ENCODE data around the gene GIT2.
"Not testable (repeated sequence)": the region's sequence is repeated elsewhere in the genome, so short reads cannot be mapped to it uniquely, and the experiment has no call there.

GIT2 gene

GRCh38 chr12:110010853-110011723, 14.9 kb upstream of the GIT2 start:
- no peaks in the 10 kb centered on the region for H3K27me3 ChIP-seq (ENCODE audit: insufficient read depth, low read length, poor library complexity)
- no peak overlapping the region for H4K8ac ChIP-seq (ENCODE audit: low read depth, low read length)
- H2BK5ac ChIP-seq (ENCODE audit: low read length): no peak overlapping the region
- H3K23ac ChIP-seq (ENCODE audit: low read length): no peak overlapping the region
- no CpG with 5 or more reads among the region's 13 CpGs for WGBS (ENCODE audit: extremely low coverage, insufficient coverage, low lambda C conversion rate)
- peaks cover 2% of the 10 kb centered on the region for H3K79me1 ChIP-seq (ENCODE audit: low read length)
- no peak overlapping the region for H4K5ac ChIP-seq (ENCODE audit: low read length)
- no peak overlapping the region for H3K18ac ChIP-seq (ENCODE audit: low read length)
- no peak overlapping the region for H3K4me3 ChIP-seq (ENCODE audit: low read length)
- no peak overlapping the region for H3K9ac ChIP-seq (ENCODE audit: low read length)
- no peaks in the 10 kb centered on the region for H3K36me3 ChIP-seq (ENCODE audit: control insufficient read depth, insufficient read depth, low read length)
- H2BK15ac ChIP-seq (replicated peaks; ENCODE audit: low read depth): no peak overlapping the region
- DNase-seq: no peak
- H2AK5ac ChIP-seq (ENCODE audit: low read length): no peak overlapping the region
- H3K56ac ChIP-seq (ENCODE audit: low read length): no peak overlapping the region
- no peak overlapping the region for H3K4me2 ChIP-seq (ENCODE audit: low read length)
- H3K4ac ChIP-seq (ENCODE audit: low read depth, low read length): no peak overlapping the region
- H3K79me2 ChIP-seq (ENCODE audit: control insufficient read depth, insufficient read depth, low read length): no peaks in the 10 kb centered on the region
- no peak overlapping the region for H2BK120ac ChIP-seq (ENCODE audit: low read depth, low read length)
- H3K4me1 ChIP-seq (ENCODE audit: control insufficient read depth, low read depth, low read length): no peaks in the 10 kb centered on the region
- no peak overlapping the region for H3K27ac ChIP-seq (ENCODE audit: low read depth, low read length)

DNA sequence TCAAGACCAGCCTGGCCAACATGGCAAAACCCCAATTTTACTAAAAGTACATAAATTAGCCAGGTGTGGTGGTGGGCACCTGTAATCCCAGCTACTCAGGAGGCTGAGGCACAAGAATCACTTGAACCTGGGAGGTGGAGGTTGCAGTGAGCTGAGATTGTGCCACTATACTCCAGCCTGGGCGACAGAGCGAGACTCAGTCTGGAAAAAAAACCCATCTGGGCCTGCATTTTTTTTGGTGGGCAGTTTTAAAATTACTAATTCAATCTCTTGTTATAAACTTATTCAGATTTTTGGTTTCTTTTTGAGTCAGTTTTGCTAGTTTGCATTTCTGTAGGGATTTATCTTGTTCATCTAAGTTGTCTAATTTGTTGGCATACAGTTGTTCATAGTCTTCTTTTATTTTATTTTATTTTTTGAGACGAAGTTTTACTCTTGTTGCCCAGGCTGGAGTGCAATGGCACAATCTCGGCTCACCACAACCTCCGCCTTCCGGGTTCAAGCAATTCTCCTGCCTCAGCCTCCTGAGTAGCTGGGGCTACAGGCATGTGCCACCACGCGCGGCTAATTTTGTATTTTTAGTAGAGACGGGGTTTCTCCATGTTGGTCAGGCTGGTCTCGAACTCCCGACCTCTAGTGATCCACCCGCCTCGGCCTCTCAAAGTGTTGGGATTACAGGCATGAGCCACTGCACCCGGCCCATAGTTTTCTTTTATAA, 12.7 kb upstream of the GIT2 start:
- H2AK5ac ChIP-seq (ENCODE audit: low read length); H3K27ac ChIP-seq (ENCODE audit: low read depth, low read length); H3K4me2 ChIP-seq (ENCODE audit: low read length); DNase-seq; H2BK5ac ChIP-seq (ENCODE audit: low read length); H3K18ac ChIP-seq (ENCODE audit: low read length); H3K36me3 ChIP-seq (ENCODE audit: control insufficient read depth, insufficient read depth, low read length); H3K4me3 ChIP-seq (ENCODE audit: low read length); H2BK120ac ChIP-seq (ENCODE audit: low read depth, low read length); H4K8ac ChIP-seq (ENCODE audit: low read depth, low read length); H2BK15ac ChIP-seq (replicated peaks; ENCODE audit: low read depth); H3K56ac ChIP-seq (ENCODE audit: low read length); H3K4me1 ChIP-seq (ENCODE audit: control insufficient read depth, low read depth, low read length); H3K27me3 ChIP-seq (ENCODE audit: insufficient read depth, low read length, poor library complexity); H3K23ac ChIP-seq (ENCODE audit: low read length); H3K79me2 ChIP-seq (ENCODE audit: control insufficient read depth, insufficient read depth, low read length); H3K9ac ChIP-seq (ENCODE audit: low read length); H3K4ac ChIP-seq (ENCODE audit: low read depth, low read length); H3K79me1 ChIP-seq (ENCODE audit: low read length); H4K5ac ChIP-seq (ENCODE audit: low read length): not testable (repeated sequence)
- WGBS (ENCODE audit: extremely low coverage, insufficient coverage, low lambda C conversion rate): no CpG with 5 or more reads among the region's 15 CpGs

- H3K36me3 ChIP-seq (ENCODE audit: control insufficient read depth, insufficient read depth, low read length): no peaks in the 10 kb centered on the region
- no peaks in the 10 kb centered on the region for H3K79me2 ChIP-seq (ENCODE audit: control insufficient read depth, insufficient read depth, low read length)
- H4K5ac ChIP-seq (ENCODE audit: low read length): no peak overlapping the region
- DNase-seq: no peak
- H3K4ac ChIP-seq (ENCODE audit: low read depth, low read length): no peak overlapping the region
- H3K27ac ChIP-seq (ENCODE audit: low read depth, low read length): no peak overlapping the region
- H2AK5ac ChIP-seq (ENCODE audit: low read length): no peak overlapping the region
- no peak overlapping the region for H2BK15ac ChIP-seq (replicated peaks; ENCODE audit: low read depth)
- H3K79me1 ChIP-seq (ENCODE audit: low read length): peaks cover 2% of the 10 kb centered on the region
- no peak overlapping the region for H3K23ac ChIP-seq (ENCODE audit: low read length)
- no peak overlapping the region for H3K4me2 ChIP-seq (ENCODE audit: low read length)
- no peaks in the 10 kb centered on the region for H3K4me1 ChIP-seq (ENCODE audit: control insufficient read depth, low read depth, low read length)
- H3K9ac ChIP-seq (ENCODE audit: low read length): no peak overlapping the region
- H4K8ac ChIP-seq (ENCODE audit: low read depth, low read length): no peak overlapping the region
- H2BK5ac ChIP-seq (ENCODE audit: low read length): no peak overlapping the region
- H3K4me3 ChIP-seq (ENCODE audit: low read length): no peak overlapping the region
- H3K56ac ChIP-seq (ENCODE audit: low read length): no peak overlapping the region
- H2BK120ac ChIP-seq (ENCODE audit: low read depth, low read length): no peak overlapping the region
- H3K18ac ChIP-seq (ENCODE audit: low read length): no peak overlapping the region
- no peaks in the 10 kb centered on the region for H3K27me3 ChIP-seq (ENCODE audit: insufficient read depth, low read length, poor library complexity)
These were observed 11.7 kb upstream of the GIT2 start for GRCh38 chr12:110007881-110008280.

- Histone ChIP-seq H3K23ac (ENCODE audit: low read length) (no peak overlapping the region), H4K8ac (ENCODE audit: low read depth, low read length) (no peak overlapping the region), H4K5ac (ENCODE audit: low read length) (no peak overlapping the region), H3K36me3 (ENCODE audit: control insufficient read depth, insufficient read depth, low read length) (no peaks in the 10 kb centered on the region), H3K56ac (ENCODE audit: low read length) (no peak overlapping the region), H2BK120ac (ENCODE audit: low read depth, low read length) (no peak overlapping the region), H2AK5ac (ENCODE audit: low read length) (no peak overlapping the region), H3K27me3 (ENCODE audit: insufficient read depth, low read length, poor library complexity) (no peaks in the 10 kb centered on the region), H3K4me3 (ENCODE audit: low read length) (no peak overlapping the region), H3K4me2 (ENCODE audit: low read length) (no peak overlapping the region), H3K4ac (ENCODE audit: low read depth, low read length) (no peak overlapping the region), H2BK5ac (ENCODE audit: low read length) (no peak overlapping the region), H3K79me1 (ENCODE audit: low read length) (peaks cover under 1% of the 10 kb centered on the region), H3K18ac (ENCODE audit: low read length) (no peak overlapping the region), H3K79me2 (ENCODE audit: control insufficient read depth, insufficient read depth, low read length) (no peaks in the 10 kb centered on the region), H3K9ac (ENCODE audit: low read length) (no peak overlapping the region), H3K27ac (ENCODE audit: low read depth, low read length) (no peak overlapping the region), H2BK15ac (replicated peaks; ENCODE audit: low read depth) (no peak overlapping the region), H3K4me1 (ENCODE audit: control insufficient read depth, low read depth, low read length) (no peaks in the 10 kb centered on the region)
- WGBS (ENCODE audit: extremely low coverage, insufficient coverage, low lambda C conversion rate): no CpG with 5 or more reads among the region's 4 CpGs
- no peak for DNase-seq
These were observed 9.9 kb upstream of the GIT2 start for GRCh38 chr12:110006115-110006514.

DNA sequence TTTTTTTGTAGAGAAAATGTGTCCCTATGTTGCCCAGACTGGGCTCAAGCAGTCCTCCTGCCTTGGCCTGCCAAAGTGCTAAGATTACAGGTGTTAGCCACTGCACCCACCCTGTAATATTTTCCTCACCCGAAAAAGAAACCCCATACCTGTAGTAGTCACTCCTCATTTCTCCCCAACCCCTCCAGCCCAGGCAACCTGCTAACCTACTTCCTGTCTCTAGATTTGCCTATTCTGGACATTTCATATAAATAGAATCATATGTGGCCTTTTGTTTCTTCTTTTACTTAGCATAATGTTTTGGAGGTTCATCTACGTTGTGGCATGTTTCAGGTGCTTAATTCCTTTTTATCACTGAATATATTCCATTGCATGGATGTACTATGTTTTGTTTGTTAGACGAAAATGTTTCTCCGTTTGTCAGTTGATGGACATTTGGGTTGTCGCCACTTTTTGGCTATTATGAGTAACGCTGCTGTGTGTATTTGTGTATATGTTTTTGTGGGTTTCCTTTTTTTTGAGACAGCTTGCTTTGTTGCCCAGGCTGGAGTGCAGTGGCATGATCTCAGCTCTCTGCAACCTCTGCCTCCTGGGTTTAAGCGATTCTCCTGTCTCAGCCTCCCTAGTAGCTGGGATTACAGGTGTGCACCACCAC, 9.3 kb upstream of the GIT2 start:
- Histone ChIP-seq H2BK5ac (ENCODE audit: low read length) (no peak overlapping the region), H3K18ac (ENCODE audit: low read length) (no peak overlapping the region), H3K56ac (ENCODE audit: low read length) (no peak overlapping the region), H3K4ac (ENCODE audit: low read depth, low read length) (no peak overlapping the region), H3K27me3 (ENCODE audit: insufficient read depth, low read length, poor library complexity) (no peaks in the 10 kb centered on the region), H3K23ac (ENCODE audit: low read length) (no peak overlapping the region), H2BK15ac (replicated peaks; ENCODE audit: low read depth) (no peak overlapping the region), H3K27ac (ENCODE audit: low read depth, low read length) (no peak overlapping the region), H3K4me3 (ENCODE audit: low read length) (no peak overlapping the region), H3K36me3 (ENCODE audit: control insufficient read depth, insufficient read depth, low read length) (no peaks in the 10 kb centered on the region), H4K5ac (ENCODE audit: low read length) (no peak overlapping the region), H3K4me1 (ENCODE audit: control insufficient read depth, low read depth, low read length) (no peaks in the 10 kb centered on the region), H3K9ac (ENCODE audit: low read length) (no peak overlapping the region), H2AK5ac (ENCODE audit: low read length) (no peak overlapping the region), H3K79me2 (ENCODE audit: control insufficient read depth, insufficient read depth, low read length) (no peaks in the 10 kb centered on the region), H2BK120ac (ENCODE audit: low read depth, low read length) (no peak overlapping the region), H3K4me2 (ENCODE audit: low read length) (no peak overlapping the region), H3K79me1 (ENCODE audit: low read length) (no peaks in the 10 kb centered on the region), H4K8ac (ENCODE audit: low read depth, low read length) (no peak overlapping the region)
- WGBS (ENCODE audit: extremely low coverage, insufficient coverage, low lambda C conversion rate): no CpG with 5 or more reads among the region's 7 CpGs
- DNase-seq: no peak

Measured in mesendoderm (in vitro differentiated cells).